Measurements from ENCODE around the gene IPO4.

DNA sequence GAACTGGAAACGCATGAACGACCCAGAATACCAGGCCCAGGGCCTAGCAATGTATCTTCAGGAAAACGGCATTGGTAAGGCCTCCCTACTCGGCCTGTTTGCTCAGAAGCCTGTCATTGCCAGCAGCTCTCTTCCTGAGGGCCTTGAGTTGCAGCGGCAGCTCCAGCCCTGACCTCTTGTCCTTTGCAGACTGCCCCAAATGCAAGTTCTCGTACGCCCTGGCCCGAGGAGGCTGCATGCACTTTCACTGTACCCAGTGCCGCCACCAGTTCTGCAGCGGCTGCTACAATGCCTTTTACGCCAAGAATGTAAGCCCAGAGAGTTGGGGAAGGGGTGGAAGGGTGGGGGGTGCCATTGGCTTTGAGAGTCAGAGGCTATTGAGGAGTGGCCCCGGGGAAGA, 31.3 kb downstream of the IPO4 start:
- TF ChIP-seq CTCF (IDR thresholded peaks at IDR 0.05) = no peak
- TF ChIP-seq POLR2A (IDR thresholded peaks at IDR 0.05) = no peak
